OCI-LY7 (cell line): Measurements from ENCODE around the gene TRAF4. TPM values are rescaled to one million over a fixed set of nuclear protein-coding genes. Genes with fewer than 3 reads are reported as not detected.

ENCODE experiments used
- BruUV-seq: library from RNA; stranded (reverse); fragments of 400-500 nt; replicated peaks from 2 replicates; lab custom pipeline; 2021; lab: Mats Ljungman, UMichigan
- CTCF ChIA-PET: fragments of 300-600 bp; sonication (Branson Sonifier 250); formaldehyde crosslinking; loops from one replicate; lab custom pipeline; 2022; ENCODE audit warnings: antibody characterized with exemption; ENCODE audit not compliant: unreplicated experiment; lab: Charles Lee
- POLR2A ChIA-PET: fragments of 300-600 bp; sonication (Branson Sonifier 250); formaldehyde crosslinking; loops from one replicate; lab custom pipeline; 2022; ENCODE audit warnings: antibody characterized with exemption; lab: Charles Lee
- DNase-seq: peaks from one replicate; pipeline ENCODE4 v3.0.0-alpha.2; 2015; ENCODE audit warnings: low spot score
- H2AFZ ChIP-seq: fragments of 200-600 bp; sonication (generic), shearing (Covaris generic); 2 replicates; pipeline ENCODE4 v1.6.1; 2014; ENCODE audit warnings: mild to moderate bottlenecking, antibody characterized with exemption, low read length, moderate library complexity
- H3K27ac ChIP-seq: fragments of 200-600 bp; sonication (generic); 2 replicates; pipeline ENCODE4 v1.5.1; 2014; ENCODE audit warnings: mixed run types, low read depth, mild to moderate bottlenecking, moderate library complexity, low read length, inconsistent platforms; ENCODE audit not compliant: poor library complexity, severe bottlenecking
- H3K36me3 ChIP-seq: fragments of 200-600 bp; sonication (generic); 2 replicates; pipeline ENCODE4 v1.6.1; 2014; ENCODE audit warnings: mild to moderate bottlenecking, antibody characterized with exemption, low read length, moderate library complexity, mixed read lengths; ENCODE audit not compliant: insufficient read depth
- H3K4me1 ChIP-seq: fragments of 200-600 bp; sonication (generic); 2 replicates; pipeline ENCODE4 v1.5.1; 2014; ENCODE audit warnings: mild to moderate bottlenecking, low read length; ENCODE audit not compliant: insufficient read depth, poor library complexity, severe bottlenecking
- H3K4me2 ChIP-seq: fragments of 200-600 bp; sonication (generic); 2 replicates; pipeline ENCODE4 v1.6.1; 2014; ENCODE audit warnings: mild to moderate bottlenecking, low read length
- H3K4me3 ChIP-seq: fragments of 200-600 bp; sonication (generic); 2 replicates; pipeline ENCODE4 v1.5.1; 2014; ENCODE audit warnings: mild to moderate bottlenecking, low read depth, low read length; ENCODE audit not compliant: poor library complexity, severe bottlenecking
- H3K79me2 ChIP-seq: fragments of 200-600 bp; sonication (generic); 2 replicates; pipeline ENCODE4 v1.6.1; 2016; ENCODE audit warnings: low read depth, mild to moderate bottlenecking, low read length, moderate library complexity, mixed read lengths; ENCODE audit not compliant: insufficient read depth
- H3K9me2 ChIP-seq: fragments of 200-600 bp; sonication (generic); 2 replicates; pipeline ENCODE4 v1.6.1; 2016; ENCODE audit warnings: mild to moderate bottlenecking, low read length, mixed read lengths; ENCODE audit not compliant: insufficient read depth
- H3K9me3 ChIP-seq: fragments of 200-600 bp; sonication (generic); 2 replicates; pipeline ENCODE4 v1.6.1; 2014; ENCODE audit warnings: mild to moderate bottlenecking, mixed run types, low read length, mixed read lengths
- H4K20me1 ChIP-seq: fragments of 200-600 bp; sonication (generic); 2 replicates; pipeline ENCODE4 v1.6.1; 2014; ENCODE audit warnings: mild to moderate bottlenecking, antibody characterized with exemption, low read length, moderate library complexity, mixed read lengths; ENCODE audit not compliant: insufficient read depth
- CTCF ChIP-seq: fragments of 200-600 bp; sonication (generic); conservative IDR thresholded peaks from 2 replicates; pipeline ENCODE4 v1.5.1; 2014; ENCODE audit warnings: mild to moderate bottlenecking, antibody characterized with exemption, low read length, moderate library complexity, mixed read lengths
- EZH2phosphoT487 ChIP-seq: fragments of 200-600 bp; sonication (generic); IDR thresholded peaks from 2 replicates; pipeline ENCODE4 v1.6.1; 2018; ENCODE audit warnings: low read depth, borderline replicate concordance, mild to moderate bottlenecking, mixed run types, antibody characterized with exemption, low read length, moderate library complexity, mixed read lengths
- intact Hi-C: fragments of 100-400 bp; cut with micrococcal nuclease; formaldehyde crosslinking; loops from one replicate; pipeline ENCODE4 v1.10.0; 2022; ENCODE audit not compliant: unreplicated experiment
- total RNA-seq, 2 experiments: library from RNA; depleted of rRNA in 1 of 2; stranded (reverse); fragments of >200 nt in 1 of 2; shearing (Covaris generic) in 1 of 2; gene quantifications; 2 replicates each; pipeline ENCODE4 v1.2.3, GENCODE V29; 2014 to 2022

The TRAF4 gene
- total RNA-seq, 2 experiments from 2014 or later = 105 to 123 TPM

DNA sequence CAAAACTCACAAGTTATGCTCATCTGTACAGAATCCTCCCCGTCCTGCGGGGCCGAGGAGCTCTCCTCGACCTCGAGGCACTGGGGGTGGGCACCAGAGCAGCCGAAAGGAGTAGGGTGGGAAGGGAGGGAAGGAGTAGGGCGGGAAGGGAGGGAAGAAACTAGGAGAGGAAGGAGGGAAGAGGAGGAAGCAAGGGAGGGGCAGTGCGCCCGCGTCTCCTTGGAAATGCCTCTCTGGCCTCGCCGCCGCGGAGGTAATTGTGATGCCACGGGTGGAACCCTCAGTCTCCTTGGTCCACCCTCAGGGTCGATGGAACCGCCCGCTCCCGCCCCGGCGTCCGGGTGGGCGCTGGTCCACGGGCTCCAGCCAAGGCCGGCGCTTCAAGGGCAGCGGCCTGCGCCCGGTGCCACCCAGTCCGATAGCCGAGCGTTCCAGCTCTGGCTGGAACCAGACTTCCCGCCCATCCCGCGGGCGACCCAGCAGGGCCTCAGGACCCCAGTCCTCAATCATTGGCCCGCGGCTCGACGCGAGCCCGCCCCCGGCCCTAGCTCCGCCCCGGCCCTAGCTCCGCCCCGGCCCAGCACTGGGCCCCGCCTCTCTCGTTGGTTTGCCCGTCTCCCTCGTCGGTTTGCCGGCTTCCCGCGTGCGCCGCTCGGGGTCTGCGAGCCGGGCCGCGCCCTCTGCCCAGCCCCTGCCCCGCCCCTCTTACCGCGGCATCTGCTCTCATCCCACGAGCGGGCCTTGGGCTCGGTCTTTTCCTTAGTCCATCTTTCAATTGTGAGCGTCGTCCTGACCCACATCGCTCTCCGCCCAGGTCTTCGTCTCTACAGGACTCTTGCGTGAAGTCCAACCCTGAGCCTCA is 32.7 kb upstream of the TRAF4 start:
- DNase-seq = peak; percentile 85
- H4K20me1 ChIP-seq = no peaks in the 10 kb centered on the region
- TF ChIP-seq CTCF = no peak
- no peak for TF ChIP-seq EZH2phosphoT487
- POLR2A ChIA-PET = interaction anchor here (0.6 to 1.8 kb wide), 8 partner anchors 9 to 140 kb away, joined by 3 to 18 read pairs (median 3); partner anchors contain the start of genes PIGS, RPL23A, SDF2 and SUPT6H
- H3K9me2 ChIP-seq = no peaks in the 10 kb centered on the region
- H3K4me2 ChIP-seq = peak overlapping the region; percentile 79
- H3K4me1 ChIP-seq = peaks cover 27% of the 10 kb centered on the region
- peak overlapping the region; percentile 27 for H3K27ac ChIP-seq
- H3K36me3 ChIP-seq = no peaks in the 10 kb centered on the region
- H3K4me3 ChIP-seq = peak overlapping the region; percentile 68
- BruUV-seq = no TSS peak
- CTCF ChIA-PET = interaction anchor here (0.9 to 1.2 kb wide), 2 partner anchors 9 to 37 kb away, joined by 3 to 4 read pairs; partner anchors contain the start of gene RPL23A
- intact Hi-C loops = no loop called here
- H3K9me3 ChIP-seq = no peaks in the 10 kb centered on the region
- no peaks in the 10 kb centered on the region for H3K79me2 ChIP-seq
- H2AFZ ChIP-seq = peak overlapping the region; percentile 75

GRCh38 chr17:28711723-28712031 is 32.1 kb upstream of the TRAF4 start, which contains the start of gene PROCA1:
Gene PROCA1 (minus strand): TSS chr17:28711888. CDS start chr17:28711660, 228 bp downstream.
- Histone ChIP-seq H3K4me1 (peaks cover 27% of the 10 kb centered on the region), H3K27ac (peak within 1 kb of the TSS; percentile 27), H4K20me1 (no peaks in the 10 kb centered on the region), H2AFZ (peak within 1 kb of the TSS; percentile 75), H3K9me3 (no peaks in the 10 kb centered on the region), H3K79me2 (no peaks in the 10 kb centered on the region), H3K9me2 (no peaks in the 10 kb centered on the region), H3K36me3 (no peaks in the 10 kb centered on the region), H3K4me2 (peak within 1 kb of the TSS; percentile 79), H3K4me3 (peak within 1 kb of the TSS; percentile 68)
- DNase-seq = no peak
- ChIA-PET CTCF (no interaction called here), POLR2A (interaction anchor here (0.6 to 1.8 kb wide), 7 partner anchors 8 to 140 kb away, joined by 3 to 18 read pairs (median 4); partner anchors contain the start of genes PIGS, RPL23A, SDF2 and SUPT6H)
- BruUV-seq = no TSS peak
- TF ChIP-seq CTCF = no peak
- TF ChIP-seq EZH2phosphoT487 = no peak
- intact Hi-C loops = no loop called here
